Endothelial cell of umbilical vein (primary cell): ENCODE results near the gene ZNF385D. TPM values are rescaled to one million over a fixed set of nuclear protein-coding genes. Genes with fewer than 3 reads are reported as not detected.

Experiments
- BruUV-seq: library from RNA; stranded (reverse); fragments of 400-500 nt; replicated peaks from 2 replicates; lab custom pipeline; 2021; lab: Mats Ljungman, UMichigan
- CTCF ChIA-PET: fragments of 300-600, 350-600 bp; sonication (Branson Sonifier 250); formaldehyde crosslinking; loops from one replicate; lab custom pipeline; 2021; ENCODE audit warnings: antibody characterized with exemption, inconsistent platforms; lab: Charles Lee
- POLR2A ChIA-PET: fragments of 300-600, 350-600 bp; sonication (Branson Sonifier 250); formaldehyde crosslinking; loops from one replicate; lab custom pipeline; 2021; ENCODE audit warnings: antibody characterized with exemption, inconsistent platforms; lab: Charles Lee
- DNase-seq: peaks from one replicate; pipeline ENCODE4 v3.0.0-alpha.2; 2011; ENCODE audit warnings: low read depth, low spot score
- FAIRE-seq: peaks from 2 replicates; lab custom pipeline; 2011; peaks lifted over from hg19 to GRCh38; lab: Jason Lieb, UNC
- H2AFZ ChIP-seq: 2 replicates; pipeline ENCODE4 v1.6.0; 2012; ENCODE audit warnings: low read depth, low read length, control low read depth, inconsistent platforms
- H3K27ac ChIP-seq: 2 replicates; pipeline ENCODE4 v1.5.1; 2011; ENCODE audit warnings: low read depth, mild to moderate bottlenecking, control low read depth, low read length, moderate library complexity; ENCODE audit not compliant: insufficient read depth
- H3K27me3 ChIP-seq, 2 experiments: 2 replicates each; pipeline versions ENCODE4 v1.6.0 to v1.6.1; 2011; ENCODE audit warnings: low read length in 2 of 2, mixed read lengths in 1 of 2; ENCODE audit not compliant: control insufficient read depth in 2 of 2, insufficient read depth in 2 of 2
- H3K36me3 ChIP-seq, 2 experiments: 2 replicates in 1 of 2; 3 replicates in 1 of 2; pipeline ENCODE4 v1.5.1; 2011; ENCODE audit warnings: low read length in 2 of 2, mild to moderate bottlenecking in 1 of 2, moderate library complexity in 1 of 2; ENCODE audit not compliant: control insufficient read depth in 2 of 2, insufficient read depth in 2 of 2; ENCODE audit errors: extremely low read depth in 1 of 2
- H3K4me1 ChIP-seq: 3 replicates; pipeline ENCODE4 v1.5.1; 2011; ENCODE audit warnings: mild to moderate bottlenecking, low read length; ENCODE audit not compliant: control insufficient read depth, insufficient read depth; ENCODE audit errors: extremely low read depth
- H3K4me2 ChIP-seq: 2 replicates; pipeline ENCODE4 v1.6.1; 2011; ENCODE audit warnings: low read length, control low read depth, mixed read lengths; ENCODE audit not compliant: insufficient read depth
- H3K4me3 ChIP-seq, 3 experiments: fragments of 200-600 bp in 1 of 3; sonication (generic), shearing (Covaris generic) in 1 of 3; replicated peaks in 1 of 3; 2 replicates each; pipeline ENCODE4 v1.5.1; 2011 to 2016; ENCODE audit warnings: control low read depth in 3 of 3, low read length in 3 of 3, mild to moderate bottlenecking in 2 of 3, inconsistent platforms in 1 of 3, low read depth in 1 of 3, moderate library complexity in 1 of 3; ENCODE audit not compliant: insufficient read depth in 1 of 3
- H3K79me2 ChIP-seq: 2 replicates; pipeline ENCODE4 v1.6.0; 2012; ENCODE audit warnings: low read length, inconsistent platforms; ENCODE audit not compliant: control insufficient read depth, insufficient read depth
- H3K9ac ChIP-seq: replicated peaks from 2 replicates; pipeline ENCODE3; 2011; ENCODE audit warnings: low read length, control low read depth; ENCODE audit not compliant: insufficient read depth; ENCODE audit errors: extremely low read depth
- H3K9me1 ChIP-seq: replicated peaks from 3 replicates; pipeline ENCODE4 v1.6.0; 2011; ENCODE audit warnings: mild to moderate bottlenecking, low read length; ENCODE audit not compliant: control insufficient read depth, insufficient read depth; ENCODE audit errors: extremely low read depth
- H3K9me3 ChIP-seq: replicated peaks from 2 replicates; pipeline ENCODE4 v1.5.1; 2012; ENCODE audit warnings: low read length, inconsistent platforms; ENCODE audit not compliant: control insufficient read depth, insufficient read depth
- H4K20me1 ChIP-seq: replicated peaks from 2 replicates; pipeline ENCODE3; 2011; ENCODE audit warnings: mild to moderate bottlenecking, low read length; ENCODE audit not compliant: control insufficient read depth, insufficient read depth; ENCODE audit errors: extremely low read depth
- EZH2 ChIP-seq: IDR thresholded peaks from 2 replicates; pipeline ENCODE4 v1.6.1; 2012; ENCODE audit warnings: borderline replicate concordance, low read depth, mild to moderate bottlenecking, moderate library complexity, low read length, inconsistent platforms; ENCODE audit not compliant: severe bottlenecking
- FOS ChIP-seq: IDR thresholded peaks from 2 replicates; pipeline ENCODE4 v1.6.1; 2011; ENCODE audit warnings: mild to moderate bottlenecking, low read length, moderate library complexity, borderline replicate concordance; ENCODE audit not compliant: insufficient read depth
- GATA2 ChIP-seq: IDR thresholded peaks from 2 replicates; pipeline ENCODE4 v1.7.0; 2011; ENCODE audit warnings: low read depth, mild to moderate bottlenecking, moderate library complexity, mixed read lengths, low read length; ENCODE audit not compliant: insufficient read length, insufficient read depth
- JUN ChIP-seq: IDR thresholded peaks from 2 replicates; pipeline ENCODE4 v1.6.1; 2011; ENCODE audit warnings: borderline replicate concordance, low read depth; ENCODE audit not compliant: insufficient read length, insufficient read depth
- MAX ChIP-seq: IDR thresholded peaks from 2 replicates; pipeline ENCODE4 v1.6.1; 2011; ENCODE audit not compliant: insufficient read depth, insufficient read length
- MYC ChIP-seq: IDR thresholded peaks from one replicate; pipeline ENCODE4 v1.6.1; 2011; ENCODE audit warnings: mild to moderate bottlenecking, low read depth, low read length
- POLR2A ChIP-seq: IDR thresholded peaks from 2 replicates; pipeline ENCODE4 v1.6.1; 2012; ENCODE audit warnings: low read depth, mild to moderate bottlenecking, control low read depth, low read length
- POLR2AphosphoS5 ChIP-seq: IDR thresholded peaks from 2 replicates; pipeline ENCODE4 v1.6.1; 2012; ENCODE audit warnings: low read depth, mild to moderate bottlenecking, control low read depth, low read length, moderate library complexity; ENCODE audit not compliant: insufficient read depth
- dilution Hi-C: fragments of 300-500 bp; cut with MboI; formaldehyde crosslinking; loops from one replicate; pipeline ENCODE4 v1.15.0; 2019; ENCODE audit warnings: low sequenced_read_pairs; ENCODE audit not compliant: extremely low pct_ligation_motif_present
- intact Hi-C: fragments of 100-400 bp; cut with micrococcal nuclease; formaldehyde crosslinking; loops from one replicate; pipeline ENCODE4 v1.10.0; 2022
- polyA plus RNA-seq, 4 experiments: library from polyadenylated mRNA; depleted of rRNA in 3 of 4; stranded (reverse) in 3 of 4; unstranded in 1 of 4; fragments of >200 nt; gene quantifications; 2 replicates each; pipeline versions ENCODE4 v1.2.1 to v1.2.3, GENCODE V29; 2011 to 2012; ENCODE audit warnings: missing spikeins in 1 of 4
- total RNA-seq: library from RNA; stranded (reverse); gene quantifications from 2 replicates; pipeline ENCODE4 v1.2.3, GENCODE V29; 2021
- TF ChIP-seq, protein P1 (sequence below), 2 donors: IDR thresholded peaks; 1 replicate in 1 of 2; 2 replicates in 1 of 2; pipeline ENCODE4 v1.5.1; 2011; ENCODE audit warnings: low read length in 2 of 2, mild to moderate bottlenecking in 2 of 2, moderate library complexity in 2 of 2, control low read depth in 1 of 2, inconsistent platforms in 1 of 2, low read depth in 1 of 2; ENCODE audit not compliant: insufficient read depth in 1 of 2; ENCODE audit errors: extremely low read depth in 1 of 2

The ZNF385D gene
- total and polyA plus RNA-seq, 2 donors (not counting 3 experiments of a cell fraction or from before 2014, with no cell fraction given), result not detected

DNA sequence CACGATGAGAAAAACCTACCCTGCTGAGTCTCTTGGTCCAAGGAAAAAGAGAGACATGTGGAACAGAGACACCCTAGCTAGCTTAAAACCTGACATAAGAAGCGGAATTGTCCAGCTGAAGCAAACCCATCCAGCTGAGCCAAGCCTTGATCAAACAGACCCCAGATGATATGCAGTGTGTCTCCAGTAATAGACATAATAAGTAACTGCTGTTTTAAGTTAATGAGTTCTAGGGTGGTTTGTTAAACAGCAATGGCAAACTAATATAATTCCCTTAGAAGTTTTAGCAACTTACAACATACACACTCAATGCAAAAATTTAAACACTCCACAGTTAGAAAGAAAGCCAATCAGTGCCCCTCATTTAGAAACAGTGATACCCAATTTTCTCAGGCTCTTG, 26.8 kb upstream of the ZNF385D start:
- TF ChIP-seq JUN, result no peak
- no peak for TF ChIP-seq EZH2
- no peak for TF ChIP-seq FOS
- Histone ChIP-seq H3K4me3 (no peak overlapping the region), H3K79me2 (no peaks in the 10 kb centered on the region), H3K4me1 (no peaks in the 10 kb centered on the region), H3K9me3 (no peaks in the 10 kb centered on the region), H2AFZ (no peak overlapping the region), H3K27me3 (no peaks in the 10 kb centered on the region), H3K27ac (no peak overlapping the region), H3K36me3 (no peaks in the 10 kb centered on the region), H3K9me1 (no peaks in the 10 kb centered on the region), H3K9ac (no peak overlapping the region), H4K20me1 (no peaks in the 10 kb centered on the region), H3K4me2 (no peak overlapping the region)
- POLR2A ChIA-PET, result no interaction called here
- dilution Hi-C loops, result no loop called here
- no TSS peak for BruUV-seq
- FAIRE-seq, result no peak
- no peak for DNase-seq
- CTCF ChIA-PET, result no interaction called here
- intact Hi-C loops, result no loop called here

DNA sequence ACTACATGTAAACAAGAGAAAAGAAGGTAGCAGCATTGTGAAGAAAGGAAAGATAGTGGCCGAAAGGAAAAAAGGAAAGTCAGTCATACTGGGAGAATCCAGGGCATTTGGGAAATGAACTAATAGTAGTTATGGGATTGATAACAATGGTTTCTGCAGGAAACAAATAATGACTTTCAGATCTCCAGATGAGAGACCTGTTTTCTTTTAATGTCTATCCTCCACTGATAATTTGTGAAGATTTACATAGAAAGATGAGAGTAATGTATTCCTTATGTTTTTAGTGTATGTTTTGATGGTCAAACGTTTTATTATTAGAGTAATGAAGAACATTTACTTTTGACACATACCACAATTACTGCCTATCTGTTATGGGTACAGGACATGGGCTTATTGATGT, 15.0 kb upstream of the ZNF385D start:
- no peak overlapping the region for H2AFZ ChIP-seq
- no peaks in the 10 kb centered on the region for H4K20me1 ChIP-seq
- CTCF ChIA-PET, result no interaction called here
- no peaks in the 10 kb centered on the region for H3K27me3 ChIP-seq
- dilution Hi-C loops, result no loop called here
- no peaks in the 10 kb centered on the region for H3K9me1 ChIP-seq
- no TSS peak for BruUV-seq
- no peak overlapping the region for H3K4me2 ChIP-seq
- no peaks in the 10 kb centered on the region for H3K36me3 ChIP-seq
- POLR2A ChIA-PET, result no interaction called here
- H3K79me2 ChIP-seq, result no peaks in the 10 kb centered on the region
- H3K4me3 ChIP-seq, result no peak overlapping the region
- no peak overlapping the region for H3K9ac ChIP-seq
- intact Hi-C loops, result no loop called here
- no peaks in the 10 kb centered on the region for H3K9me3 ChIP-seq
- TF ChIP-seq, protein P1, sequence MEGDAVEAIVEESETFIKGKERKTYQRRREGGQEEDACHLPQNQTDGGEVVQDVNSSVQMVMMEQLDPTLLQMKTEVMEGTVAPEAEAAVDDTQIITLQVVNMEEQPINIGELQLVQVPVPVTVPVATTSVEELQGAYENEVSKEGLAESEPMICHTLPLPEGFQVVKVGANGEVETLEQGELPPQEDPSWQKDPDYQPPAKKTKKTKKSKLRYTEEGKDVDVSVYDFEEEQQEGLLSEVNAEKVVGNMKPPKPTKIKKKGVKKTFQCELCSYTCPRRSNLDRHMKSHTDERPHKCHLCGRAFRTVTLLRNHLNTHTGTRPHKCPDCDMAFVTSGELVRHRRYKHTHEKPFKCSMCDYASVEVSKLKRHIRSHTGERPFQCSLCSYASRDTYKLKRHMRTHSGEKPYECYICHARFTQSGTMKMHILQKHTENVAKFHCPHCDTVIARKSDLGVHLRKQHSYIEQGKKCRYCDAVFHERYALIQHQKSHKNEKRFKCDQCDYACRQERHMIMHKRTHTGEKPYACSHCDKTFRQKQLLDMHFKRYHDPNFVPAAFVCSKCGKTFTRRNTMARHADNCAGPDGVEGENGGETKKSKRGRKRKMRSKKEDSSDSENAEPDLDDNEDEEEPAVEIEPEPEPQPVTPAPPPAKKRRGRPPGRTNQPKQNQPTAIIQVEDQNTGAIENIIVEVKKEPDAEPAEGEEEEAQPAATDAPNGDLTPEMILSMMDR (IDR thresholded peaks at IDR 0.05; ENCODE audit: extremely low read depth in 1 of 2, insufficient read depth in 1 of 2, low read depth in 1 of 2, low read length in 2 of 2), result no peak
- no peak for TF ChIP-seq MAX
- no peak for TF ChIP-seq JUN
- TF ChIP-seq MYC, result no peak
- TF ChIP-seq POLR2A, result no peak
- TF ChIP-seq FOS, result no peak
- no peak for TF ChIP-seq EZH2
- no peak for TF ChIP-seq POLR2AphosphoS5
- TF ChIP-seq GATA2, result no peak
- no peak for FAIRE-seq
- no peak overlapping the region for H3K27ac ChIP-seq
- H3K4me1 ChIP-seq, result no peaks in the 10 kb centered on the region
- DNase-seq, result no peak
